Measurements from ENCODE around the gene DTX1.

- TF ChIP-seq SUZ12 (IDR thresholded peaks at IDR 0.05; ENCODE audit: extremely low read depth, insufficient read depth, insufficient read length) = no peak
- TF ChIP-seq ZNF274 (IDR thresholded peaks at IDR 0.05; ENCODE audit: low read depth, low read length) = no peak
Observed at GRCh38 chr12:113113397-113113796, 56.9 kb downstream of the DTX1 start.

Data from NT2/D1 (cell line).